Psoas muscle (tissue), 8 donors: ENCODE data around the gene TCF15. TPM values are rescaled to one million over a fixed set of nuclear protein-coding genes. Genes with fewer than 3 reads are reported as not detected.
"Not testable (repeated sequence)": the region's sequence is repeated elsewhere in the genome, so short reads cannot be mapped to it uniquely, and the experiment has no call there.

Experiments used
- ATAC-seq, 4 donors: fragments of 200-7000 bp; cut with Tn5 transposase; one replicate each; pipeline ENCODE4 v1.9.1; 2020; ENCODE audit warnings: moderate library complexity in 3 of 4, mild to moderate bottlenecking in 2 of 4
- DNase-seq, 2 donors: peaks; one replicate each; pipeline ENCODE4 v3.0.0-alpha.2; 2020
- H3K27ac ChIP-seq: fragments of 200-600 bp; one replicate; pipeline ENCODE4 v1.8.0; 2022
- H3K27me3 ChIP-seq, 3 donors: fragments of 200-600 bp in 1 of 3; one replicate each; pipeline versions ENCODE4 v1.6.1 to v1.8.0; 2013 to 2022; ENCODE audit warnings: low read length in 2 of 3, mild to moderate bottlenecking in 2 of 3, moderate library complexity in 1 of 3; ENCODE audit not compliant: insufficient read depth in 3 of 3
- H3K36me3 ChIP-seq, 2 donors: fragments of 200-600 bp in 1 of 2; one replicate each; pipeline versions ENCODE4 v1.6.1 to v1.8.0; 2013 to 2022; ENCODE audit warnings: low read depth in 1 of 2, mild to moderate bottlenecking in 1 of 2, moderate library complexity in 1 of 2; ENCODE audit not compliant: insufficient read depth in 1 of 2
- H3K4me1 ChIP-seq: fragments of 200-600 bp; one replicate; pipeline ENCODE4 v1.8.0; 2022
- H3K4me3 ChIP-seq: fragments of 200-600 bp; one replicate; pipeline ENCODE4 v1.8.0; 2022; ENCODE audit warnings: mild to moderate bottlenecking
- H3K9me3 ChIP-seq: fragments of 200-600 bp; one replicate; pipeline ENCODE4 v1.8.0; 2022
- WGBS, 3 donors: extraction: QIAGEN DNeasy Blood & Tissue Kit; methylation state at CpG; one replicate each; pipeline versions ENCODE4 v1.1.6 to v1.1.7; 2013; 5-methylcytosine and 5-hydroxymethylcytosine counted together
- intact Hi-C, 2 donors: fragments of 100-400 bp; cut with DNase I; formaldehyde crosslinking; loops; one replicate each; pipeline versions ENCODE4 v1.11.0 to v1.14.2; 2022
- polyA plus RNA-seq, 3 donors: library from polyadenylated mRNA; stranded (reverse); fragments of 200-250 nt; gene quantifications; one replicate each; pipeline ENCODE4 v1.2.3, GENCODE V29; 2013
- total RNA-seq, 4 donors: library from RNA; stranded (reverse); fragmentation: NEBNext Ultra II Directional in 2 of 4; extraction: Animal tissue kit (Norgen Biotek cat#: 25700) in 2 of 4; gene quantifications; one replicate each; pipeline versions ENCODE4 v1.2.1 to v1.2.4, GENCODE V29; 2021 to 2023
- TF ChIP-seq, protein P1 (sequence below): fragments of 200-600 bp; IDR thresholded peaks from one replicate; pipeline ENCODE4 v1.8.0; 2022; ENCODE audit warnings: antibody characterized with exemption
- donor health status: healthy with polysubstance abuse.
- donor health status: DM: no; HTN: no; CAD: no; lungs with moderate emphysema.
- donor health status: Bipolar disorder and iron deficiency.
- donor health status: healthy.
- donor health status: DM: yes; HTN: yes; CAD: no.
- donor health status: DM: no; HTN: no; CAD: no.
- donor health status: DM: no; HTN: no; CAD: no.
- donor health status: DM: yes; HTN: yes; CAD: no.

Gene TCF15
- total and polyA plus RNA-seq, 7 donors, result 3.0 to 10.6 (median 5.1) TPM

DNA sequence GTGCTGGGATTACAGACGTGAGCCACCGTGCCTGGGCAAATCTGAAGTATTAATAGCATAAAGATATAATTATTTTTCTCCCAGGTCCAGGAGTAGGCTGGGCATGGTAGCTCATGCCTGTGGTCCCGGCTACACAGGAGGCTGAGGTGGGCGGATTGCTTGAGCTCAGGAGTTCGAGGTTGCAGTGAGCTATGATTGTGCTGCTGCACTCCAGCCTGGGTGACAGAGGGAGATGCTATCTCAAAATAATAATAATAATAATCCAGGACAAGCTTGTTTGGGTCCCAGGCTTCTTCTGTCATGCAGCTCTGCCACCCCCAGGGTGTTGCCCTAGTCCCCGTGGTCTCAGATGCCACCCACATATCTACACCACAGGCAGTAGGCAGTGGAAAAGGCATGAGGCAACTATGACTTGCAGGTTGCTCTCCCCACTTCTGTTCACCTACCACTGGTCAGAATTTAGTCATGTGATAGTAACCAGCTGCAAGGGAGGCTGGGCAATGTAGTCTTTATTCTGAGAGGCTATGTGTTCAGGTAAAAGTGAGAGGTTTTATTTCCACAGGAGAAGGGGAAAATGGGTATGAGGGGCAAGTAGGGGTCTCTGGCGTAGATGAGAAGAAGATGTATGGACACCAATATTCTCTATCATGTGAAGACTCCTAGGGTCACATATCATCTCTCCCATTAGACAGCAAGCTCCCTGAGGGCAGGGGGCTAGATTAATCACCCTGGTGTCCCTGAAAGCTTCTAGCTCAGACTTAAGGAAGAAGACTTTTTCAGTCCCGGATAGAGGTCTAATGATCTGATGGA is 25.7 kb downstream of the TCF15 start:
- DNase-seq (no peak), ATAC-seq (no peak)
- no peaks in the 10 kb centered on the region for H3K9me3 ChIP-seq
- 64 to 72% (median 66%) methylated on average over 8 of the region's 8 CpGs for whole genome bisulfite sequencing, 3 donors
- H3K36me3 ChIP-seq, result no peaks in the 10 kb centered on the region
- H3K4me3 ChIP-seq, result no peak overlapping the region
- intact Hi-C loops, result no loop called here
- H3K27me3 ChIP-seq, result peaks cover 0 to 17% (median 0%) of the 10 kb centered on the region in 3 donors
- no peak overlapping the region for H3K27ac ChIP-seq
- TF ChIP-seq, protein P1, sequence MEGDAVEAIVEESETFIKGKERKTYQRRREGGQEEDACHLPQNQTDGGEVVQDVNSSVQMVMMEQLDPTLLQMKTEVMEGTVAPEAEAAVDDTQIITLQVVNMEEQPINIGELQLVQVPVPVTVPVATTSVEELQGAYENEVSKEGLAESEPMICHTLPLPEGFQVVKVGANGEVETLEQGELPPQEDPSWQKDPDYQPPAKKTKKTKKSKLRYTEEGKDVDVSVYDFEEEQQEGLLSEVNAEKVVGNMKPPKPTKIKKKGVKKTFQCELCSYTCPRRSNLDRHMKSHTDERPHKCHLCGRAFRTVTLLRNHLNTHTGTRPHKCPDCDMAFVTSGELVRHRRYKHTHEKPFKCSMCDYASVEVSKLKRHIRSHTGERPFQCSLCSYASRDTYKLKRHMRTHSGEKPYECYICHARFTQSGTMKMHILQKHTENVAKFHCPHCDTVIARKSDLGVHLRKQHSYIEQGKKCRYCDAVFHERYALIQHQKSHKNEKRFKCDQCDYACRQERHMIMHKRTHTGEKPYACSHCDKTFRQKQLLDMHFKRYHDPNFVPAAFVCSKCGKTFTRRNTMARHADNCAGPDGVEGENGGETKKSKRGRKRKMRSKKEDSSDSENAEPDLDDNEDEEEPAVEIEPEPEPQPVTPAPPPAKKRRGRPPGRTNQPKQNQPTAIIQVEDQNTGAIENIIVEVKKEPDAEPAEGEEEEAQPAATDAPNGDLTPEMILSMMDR, result no peak
- H3K4me1 ChIP-seq, result no peaks in the 10 kb centered on the region

DNA sequence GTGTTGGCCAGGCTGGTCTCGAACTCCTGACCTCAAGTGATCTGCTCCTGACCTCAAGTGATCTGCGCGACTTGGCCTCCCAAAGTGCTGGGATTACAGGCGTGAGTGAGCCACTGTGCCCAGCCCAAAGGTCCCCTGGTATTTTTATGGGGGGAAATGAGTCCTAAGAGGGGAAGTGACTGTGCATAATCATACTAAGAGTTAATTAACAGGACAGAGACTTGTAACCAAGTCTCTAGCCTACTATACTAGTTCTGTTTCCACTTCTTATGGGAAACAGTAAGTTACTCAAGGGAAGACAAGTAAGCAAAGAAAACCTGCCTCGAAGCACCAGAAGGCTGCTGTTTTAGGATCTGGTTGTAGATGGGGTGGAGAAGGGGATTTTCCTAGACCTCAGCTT is 27.9 kb downstream of the TCF15 start:
- no peak overlapping the region for H3K27ac ChIP-seq
- intact Hi-C loops, result no loop called here
- TF ChIP-seq, protein P1, result no peak
- WGBS, 3 donors, result 73 to 76% (median 76%) methylated on average over 5 of the region's 5 CpGs
- H3K9me3 ChIP-seq, result no peaks in the 10 kb centered on the region
- ATAC-seq, result no peak
- no peak overlapping the region for H3K4me3 ChIP-seq
- no peak for DNase-seq
- no peaks in the 10 kb centered on the region for H3K36me3 ChIP-seq
- no peaks in the 10 kb centered on the region for H3K4me1 ChIP-seq
- peaks cover 0 to 17% (median 0%) of the 10 kb centered on the region in 3 donors for H3K27me3 ChIP-seq

DNA sequence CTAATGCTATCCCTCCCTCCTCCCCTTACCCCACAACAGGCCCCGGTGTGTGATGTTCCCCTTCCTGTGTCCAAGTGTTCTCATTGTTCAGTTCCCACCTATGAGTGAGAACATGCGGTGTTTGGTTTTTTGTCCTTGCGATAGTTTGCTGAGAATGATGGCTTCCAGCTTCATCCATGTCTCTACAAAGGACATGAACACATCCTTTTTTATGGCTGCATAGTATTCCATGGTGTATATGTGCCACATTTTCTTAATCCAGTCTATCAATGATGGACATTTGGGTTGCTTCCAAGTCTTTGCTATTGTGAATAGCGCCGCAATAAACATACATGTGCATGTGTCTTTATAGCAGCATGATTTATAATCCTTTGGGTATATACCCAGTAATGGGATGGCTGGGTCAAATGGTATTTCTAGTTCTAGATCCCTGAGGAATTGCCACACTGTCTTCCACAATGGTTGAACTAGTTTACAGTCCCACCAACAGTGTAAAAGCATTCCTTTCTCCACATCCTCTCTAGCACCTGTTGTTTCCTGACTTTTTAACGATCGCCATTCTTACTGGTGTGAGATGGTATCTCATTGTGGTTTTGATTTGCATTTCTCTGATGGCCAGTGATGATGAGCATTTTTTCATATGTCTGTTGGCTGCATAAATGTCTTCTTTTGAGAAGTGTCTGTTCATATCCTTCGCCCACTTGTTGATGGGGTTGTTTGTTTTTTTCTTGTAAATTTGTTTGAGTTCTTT is 31.0 kb downstream of the TCF15 start:
- H3K9me3 ChIP-seq, intact Hi-C loops, DNase-seq, H3K4me3 ChIP-seq, H3K27ac ChIP-seq, H3K4me1 ChIP-seq, H3K36me3 ChIP-seq, ATAC-seq: not testable (repeated sequence)
- 77 to 83% (median 82%) methylated on average over 7 of the region's 8 CpGs for WGBS, 3 donors
- H3K27me3 ChIP-seq, result peaks cover 0 to 17% (median 0%) of the 10 kb centered on the region in 3 donors

DNA sequence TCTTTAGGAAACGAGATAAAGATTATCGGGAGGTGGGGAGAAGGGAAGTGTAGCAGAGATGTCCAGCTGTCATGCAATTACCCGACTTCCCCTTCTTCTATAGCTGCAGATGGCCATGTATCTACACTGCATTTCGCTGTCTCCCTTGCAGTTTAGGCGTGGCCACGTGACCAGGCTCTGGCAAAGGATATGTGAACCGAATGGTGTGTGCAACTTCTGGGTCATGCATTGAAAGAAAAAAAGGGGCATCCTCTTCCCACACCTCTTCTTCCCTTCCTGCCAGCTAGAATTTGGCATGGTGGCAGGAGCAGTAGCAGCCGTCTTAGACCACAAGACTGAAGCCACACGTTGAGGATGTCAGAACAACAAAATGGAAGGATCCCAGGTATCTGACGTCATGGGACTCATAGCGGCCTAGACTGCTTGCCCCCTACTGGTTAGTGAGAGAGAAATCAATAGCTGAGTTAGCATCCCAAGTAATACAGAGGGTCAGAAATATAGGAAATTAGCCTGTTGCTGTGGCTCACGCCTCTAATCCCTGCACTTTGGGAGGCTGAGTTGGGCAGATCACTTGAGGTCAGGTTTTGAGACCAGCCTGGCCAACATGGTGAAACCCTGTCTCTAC is 32.8 kb downstream of the TCF15 start:
- Histone ChIP-seq H3K9me3 (no peaks in the 10 kb centered on the region), H3K4me3 (no peak overlapping the region), H3K27ac (no peak overlapping the region), H3K4me1 (no peaks in the 10 kb centered on the region), H3K27me3 (peaks cover 0 to 27% (median 2%) of the 10 kb centered on the region in 3 donors), H3K36me3 (no peaks in the 10 kb centered on the region)
- TF ChIP-seq, protein P1, result no peak
- intact Hi-C loops, result no loop called here
- ATAC-seq, result no peak
- 52 to 62% (median 53%) methylated on average over 12 of the region's 12 CpGs for WGBS, 3 donors
- DNase-seq, result no peak

DNA sequence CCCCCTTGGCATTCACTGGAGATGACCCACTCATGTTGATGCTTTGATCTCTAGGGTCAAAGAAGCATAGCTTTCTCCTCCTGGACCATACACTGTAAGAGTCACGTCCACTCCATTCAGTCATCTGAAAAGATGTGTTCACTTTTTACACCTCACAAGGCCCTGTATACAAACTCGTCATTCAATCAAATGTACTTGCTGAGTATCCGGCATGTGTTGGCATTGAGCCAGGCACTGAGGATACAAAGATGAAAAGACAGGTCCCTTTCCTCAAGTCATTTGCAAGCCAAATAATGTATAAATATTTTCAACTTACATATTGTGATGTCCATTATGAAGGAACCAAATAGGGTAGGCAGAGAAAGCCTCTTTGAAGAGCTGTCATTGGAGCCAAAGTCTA is 34.0 kb downstream of the TCF15 start:
- Histone ChIP-seq H3K4me1 (no peaks in the 10 kb centered on the region), H3K36me3 (no peaks in the 10 kb centered on the region), H3K4me3 (no peak overlapping the region), H3K27me3 (peaks cover 0 to 28% (median 2%) of the 10 kb centered on the region in 3 donors), H3K9me3 (no peaks in the 10 kb centered on the region), H3K27ac (peak overlapping the region; percentile 27)
- TF ChIP-seq, protein P1, result no peak
- intact Hi-C loops, result no loop called here
- WGBS, 3 donors, result 57 to 67% (median 63%) methylated on average over 3 of the region's 3 CpGs
- DNase-seq (no peak), ATAC-seq (no peak)
